GM12878 (cell line): ENCODE data around the gene GZMB. TPM values are rescaled to one million over a fixed set of nuclear protein-coding genes. Genes with fewer than 3 reads are reported as not detected.

Source experiments
- ATAC-seq: fragments of 200-7000 bp; cut with Tn5 transposase; 3 replicates; pipeline ENCODE4 v1.9.1; 2020; ENCODE audit warnings: mild to moderate bottlenecking, moderate library complexity
- BruUV-seq: library from RNA; stranded (reverse); fragments of 400-500 nt; replicated peaks from 2 replicates; lab custom pipeline; 2021; lab: Mats Ljungman, UMichigan
- CTCF ChIA-PET: fragments of 300-600 bp; sonication (Branson Sonifier 250); formaldehyde crosslinking; extraction: SDS; loops from one replicate; lab custom pipeline; 2021; ENCODE audit warnings: inconsistent platforms; lab: Yijun Ruan, JAX
- POLR2A ChIA-PET: fragments of 350-600 bp; formaldehyde crosslinking; extraction: SDS; loops from one replicate; lab custom pipeline; 2021; ENCODE audit warnings: inconsistent platforms; lab: Charles Lee
- RAD21 ChIA-PET: fragments of 300-600 bp; sonication (Branson Sonifier 250); formaldehyde crosslinking; loops from one replicate; lab custom pipeline; 2023; ENCODE audit warnings: antibody characterized with exemption; ENCODE audit not compliant: unreplicated experiment; lab: Charles Lee
- SMC1A ChIA-PET: fragments of 300-600 bp; sonication (Branson Sonifier 250); formaldehyde crosslinking; loops from one replicate; lab custom pipeline; 2023; ENCODE audit not compliant: unreplicated experiment, uncharacterized antibody; lab: Charles Lee
- DNase-seq: peaks from one replicate; pipeline ENCODE4 v3.0.0-alpha.2; 2011; ENCODE audit warnings: low read depth, low spot score
- FAIRE-seq: peaks from 3 replicates; lab custom pipeline; 2011; peaks lifted over from hg19 to GRCh38; lab: Jason Lieb, UNC
- H2AFZ ChIP-seq: 2 replicates; pipeline ENCODE4 v1.6.0; 2011; ENCODE audit warnings: low read depth, low read length, control low read depth; ENCODE audit not compliant: control insufficient read depth
- H3K27ac ChIP-seq: 2 replicates; pipeline ENCODE4 v1.5.1; 2011; ENCODE audit warnings: control low read depth; ENCODE audit not compliant: control insufficient read depth, insufficient read depth
- H3K27me3 ChIP-seq, 2 experiments: replicated peaks in 1 of 2; 2 replicates each; pipeline versions ENCODE4 v1.6.0 to v1.6.1; 2011; ENCODE audit warnings: low read length in 1 of 2; ENCODE audit not compliant: control insufficient read depth in 2 of 2, insufficient read depth in 2 of 2
- H3K36me3 ChIP-seq, 2 experiments: 2 replicates each; pipeline ENCODE4 v1.5.1; 2011; ENCODE audit warnings: low read length in 1 of 2; ENCODE audit not compliant: control insufficient read depth in 2 of 2, insufficient read depth in 2 of 2
- H3K4me1 ChIP-seq: 2 replicates; pipeline ENCODE4 v1.6.1; 2011; ENCODE audit warnings: mild to moderate bottlenecking, low read length, moderate library complexity, mixed read lengths; ENCODE audit not compliant: control insufficient read depth, insufficient read depth
- H3K4me2 ChIP-seq: 2 replicates; pipeline ENCODE4 v1.6.0; 2011; ENCODE audit warnings: control low read depth; ENCODE audit not compliant: control insufficient read depth, insufficient read depth
- H3K4me3 ChIP-seq: fragments of 200-600 bp; sonication (generic); 2 replicates; pipeline ENCODE4 v1.5.1; 2016
- H3K79me2 ChIP-seq: 2 replicates; pipeline ENCODE4 v1.6.0; 2011; ENCODE audit warnings: low read length; ENCODE audit not compliant: control insufficient read depth, insufficient read depth
- H3K9ac ChIP-seq: 2 replicates; pipeline ENCODE4 v1.8.0; 2011; ENCODE audit warnings: low read length, control low read depth, mixed read lengths; ENCODE audit not compliant: control insufficient read depth, insufficient read depth
- H3K9me3 ChIP-seq: replicated peaks from 3 replicates; pipeline ENCODE4 v1.5.1; 2011; ENCODE audit warnings: mild to moderate bottlenecking, low read length; ENCODE audit not compliant: control insufficient read depth, insufficient read depth
- H4K20me1 ChIP-seq: 2 replicates; pipeline ENCODE4 v1.6.0; 2011; ENCODE audit not compliant: control insufficient read depth, insufficient read depth
- ASH2L ChIP-seq: fragments of 300-600, 200-600 bp; sonication (generic); IDR thresholded peaks from 2 replicates; pipeline ENCODE4 v1.6.1; 2017; ENCODE audit warnings: low read depth, mild to moderate bottlenecking, borderline replicate concordance
- CEBPZ ChIP-seq: fragments of 150-350 bp; IDR thresholded peaks from 2 replicates; pipeline ENCODE4 v1.6.1; 2016; ENCODE audit warnings: low read depth, low read length
- CUX1 ChIP-seq: IDR thresholded peaks from 2 replicates; pipeline ENCODE4 v1.6.1; 2012; ENCODE audit warnings: improper control_type of control experiment, low read depth, low read length; ENCODE audit not compliant: insufficient replicate concordance
- ETV6 ChIP-seq, 2 experiments: fragments of 450-650 bp in 1 of 2; IDR thresholded peaks in 1 of 2; conservative IDR thresholded peaks in 1 of 2; 2 replicates each; pipeline ENCODE4 v1.6.1; 2014; ENCODE audit warnings: antibody characterized with exemption in 1 of 2, borderline replicate concordance in 1 of 2, low read depth in 1 of 2, mild to moderate bottlenecking in 1 of 2, moderate library complexity in 1 of 2
- MAX ChIP-seq: IDR thresholded peaks from 2 replicates; pipeline ENCODE4 v1.6.1; 2012; ENCODE audit warnings: low read depth, low read length, improper control_type of control experiment
- MTA2 ChIP-seq: fragments of 450-650 bp; IDR thresholded peaks from 2 replicates; pipeline ENCODE4 v1.6.1; 2016; ENCODE audit warnings: low read depth, mild to moderate bottlenecking, moderate library complexity
- NFXL1 ChIP-seq: fragments of 450-650 bp; IDR thresholded peaks from 2 replicates; pipeline ENCODE4 v1.6.1; 2017; ENCODE audit warnings: antibody characterized with exemption, mild to moderate bottlenecking, borderline replicate concordance
- PRDM15 ChIP-seq: fragments of 450-650 bp; formaldehyde crosslinking; IDR thresholded peaks from 2 replicates; pipeline ENCODE4 v1.4.0; 2020; ENCODE audit warnings: mild to moderate bottlenecking, moderate library complexity
- RAD51 ChIP-seq: fragments of 450-650 bp; IDR thresholded peaks from 2 replicates; pipeline ENCODE4 v1.6.1; 2016; ENCODE audit warnings: moderate library complexity, mild to moderate bottlenecking, inconsistent platforms
- SP1 ChIP-seq: IDR thresholded peaks from one replicate; pipeline ENCODE4 v1.6.1; 2011; ENCODE audit warnings: low read depth, low read length
- SREBF1 ChIP-seq: IDR thresholded peaks from 2 replicates; pipeline ENCODE4 v1.6.1; 2012; ENCODE audit warnings: mild to moderate bottlenecking, low read length
- ZNF217 ChIP-seq: fragments of 450-650 bp; IDR thresholded peaks from 2 replicates; pipeline ENCODE4 v1.6.1; 2017; ENCODE audit warnings: antibody characterized with exemption, mild to moderate bottlenecking
- in situ Hi-C: fragments of 300-500 bp; cut with MboI; formaldehyde crosslinking; loops from 9 replicates; pipeline ENCODE4 v1.14.3; 2018; ENCODE audit warnings: mixed read lengths
- intact Hi-C: fragments of 100-400 bp; cut with micrococcal nuclease; formaldehyde crosslinking; loops from one replicate; pipeline ENCODE4 v1.14.2; 2022; ENCODE audit not compliant: unreplicated experiment
- polyA plus RNA-seq, 11 experiments: library from polyadenylated mRNA; depleted of rRNA in 4 of 11; unstranded in 6 of 11; stranded (reverse) in 5 of 11; fragments of >200 nt; fragmentation: Nextera tagmentation in 4 of 11; fragmentation: Illumina TruSeq in 1 of 11; extraction: Ambion mirVana in 4 of 11; extraction: Trizol in 1 of 11; gene quantifications; 1 replicate in 1 of 11; 2 replicates in 10 of 11; pipeline versions ENCODE4 v1.2.1 to v1.2.3, GENCODE V29; 2011 to 2016; ENCODE audit warnings: inconsistent platforms in 2 of 11, missing spikeins in 2 of 11, low read depth in 1 of 11
- total RNA-seq, 4 experiments: library from RNA; depleted of rRNA in 3 of 4; stranded (reverse); fragments of >200 nt in 3 of 4; fragmentation: Illumina TruSeq in 1 of 4; extraction: Trizol in 1 of 4; gene quantifications; 2 replicates each; pipeline versions ENCODE4 v1.2.1 to v1.2.3, GENCODE V29; 2013 to 2021

Gene GZMB
- total and polyA plus RNA-seq, 10 of the 15 experiments (the other 5 are each of a cell fraction or from before 2014, with no cell fraction given): 0.19 to 0.87 (median 0.38) TPM; not detected in 7

GRCh38 chr14:24612196-24612595, 21.8 kb downstream of the GZMB start:
- intact Hi-C loops (no loop called here), in situ Hi-C loops (no loop called here)
- ChIA-PET CTCF (interaction anchor here (1.0 kb wide), 1 partner anchor 98 kb away, joined by 3 read pairs; no protein-coding TSS in a partner anchor), RAD21 (no interaction called here), POLR2A (no interaction called here), SMC1A (interaction anchor here (1.3 to 1.8 kb wide), 2 partner anchors 11 to 13 kb away, joined by 3 to 4 read pairs; no protein-coding TSS in a partner anchor)
- FAIRE-seq (no peak), ATAC-seq (no peak), DNase-seq (no peak)
- H2AFZ ChIP-seq: no peak overlapping the region
- H3K9me3 ChIP-seq: no peaks in the 10 kb centered on the region
- H3K4me3 ChIP-seq: no peak overlapping the region
- no peak overlapping the region for H3K9ac ChIP-seq
- no peak overlapping the region for H3K27ac ChIP-seq
- H3K4me2 ChIP-seq: no peak overlapping the region
- H3K79me2 ChIP-seq: no peaks in the 10 kb centered on the region
- H3K4me1 ChIP-seq: peaks cover 19% of the 10 kb centered on the region
- no peaks in the 10 kb centered on the region for H3K36me3 ChIP-seq
- H4K20me1 ChIP-seq: no peaks in the 10 kb centered on the region
- no TSS peak for BruUV-seq
- no peaks in the 10 kb centered on the region for H3K27me3 ChIP-seq
- TF ChIP-seq ZNF217 (no peak), NFXL1 (no peak), MTA2 (no peak), RAD51 (no peak), CUX1 (no peak), ASH2L (no peak), SREBF1 (no peak), SP1 (no peak), MAX (no peak), ETV6 (conservative IDR thresholded peaks at IDR 0.05 in 1 of 2, IDR thresholded peaks at IDR 0.05 in 1 of 2; ENCODE audit: borderline replicate concordance in 1 of 2, low read depth in 1 of 2) (no peak), PRDM15 (CRISPR knock-in tag) (no peak), CEBPZ (no peak)
